Esophagus squamous epithelium (tissue), 5 donors: ENCODE data around the gene AP3D1. TPM values are rescaled to one million over a fixed set of nuclear protein-coding genes. Genes with fewer than 3 reads are reported as not detected.

ENCODE experiments used
- DNase-seq: peaks from one replicate; lab custom pipeline; 2025; lab: John Stamatoyannopoulos, UW
- H3K27ac ChIP-seq, 4 donors: fragments of 200-600 bp; sonication (generic); one replicate each; pipeline ENCODE4 v1.5.1; 2016 to 2019; ENCODE audit warnings: mild to moderate bottlenecking in 1 of 4
- H3K27me3 ChIP-seq, 4 donors: fragments of 200-600 bp; sonication (generic); 1 replicate in 3 of 4; 2 replicates in 1 of 4; pipeline versions ENCODE4 v1.5.1 to v1.6.0; 2017 to 2021; ENCODE audit warnings: antibody characterized with exemption in 1 of 4
- H3K36me3 ChIP-seq, 3 donors: fragments of 200-600 bp; sonication (generic); one replicate each; pipeline ENCODE4 v1.5.1; 2016 to 2019
- H3K4me1 ChIP-seq, 3 donors: fragments of 200-600 bp; sonication (generic); one replicate each; pipeline ENCODE4 v1.5.1; 2017 to 2019
- H3K4me3 ChIP-seq, 4 donors: fragments of 200-600 bp; sonication (generic); 1 replicate in 3 of 4; 2 replicates in 1 of 4; pipeline ENCODE4 v1.5.1; 2016 to 2019; ENCODE audit warnings: mild to moderate bottlenecking in 2 of 4, moderate library complexity in 1 of 4
- H3K9me3 ChIP-seq, 3 donors: fragments of 200-600 bp; sonication (generic); one replicate each; pipeline ENCODE4 v1.5.1; 2016 to 2019
- CTCF ChIP-seq, 6 experiments: fragments of 450-650 bp in 4 of 6; fragments of 200-600 bp in 2 of 6; sonication (generic) in 2 of 6; IDR thresholded peaks; one replicate each; pipeline ENCODE4 v1.5.1; 2016 to 2019; ENCODE audit warnings: antibody characterized with exemption in 6 of 6, mild to moderate bottlenecking in 4 of 6, moderate library complexity in 4 of 6
- POLR2A ChIP-seq, 4 donors: fragments of 450-650 bp; IDR thresholded peaks; one replicate each; pipeline ENCODE4 v1.6.1; 2017; ENCODE audit warnings: antibody characterized with exemption in 4 of 4, mild to moderate bottlenecking in 4 of 4, moderate library complexity in 3 of 4
- WGBS, 2 donors: methylation state at CpG; one replicate each; pipeline ENCODE4 v1.1.5; 2018; 5-methylcytosine and 5-hydroxymethylcytosine counted together
- intact Hi-C: fragments of 100-400 bp; cut with DNase I; formaldehyde crosslinking; loops from one replicate; pipeline ENCODE4 v1.15.0; 2022
- total RNA-seq, 4 donors: library from RNA; depleted of rRNA; stranded (reverse); fragments of >200 nt; gene quantifications; one replicate each; pipeline ENCODE4 v1.1.0, GENCODE V29; 2016
- donor health status: DM: yes; HTN: yes; CAD: no.

The AP3D1 gene
- total RNA-seq, 4 donors from 2014 or later, result 47.7 to 99.9 (median 71.8) TPM

- Histone ChIP-seq H3K9me3 (no peaks in the 10 kb centered on the region), H3K36me3 (peaks cover 10 to 74% (median 18%) of the 10 kb centered on the region in 3 donors), H3K27me3 (no peaks in the 10 kb centered on the region), H3K4me1 (no peaks in the 10 kb centered on the region), H3K4me3 (no peak overlapping the region), H3K27ac (no peak overlapping the region)
- DNase-seq, result no peak
- 89 to 100% methylated on average over 1 to 15 of the region's 23 CpGs for WGBS, 2 donors
- intact Hi-C loops, result loop anchor here (10.0 kb wide), 1 partner anchor 183 kb away; no protein-coding TSS in a partner anchor
- TF ChIP-seq CTCF (IDR thresholded peaks at IDR 0.05) (no peak), POLR2A (IDR thresholded peaks at IDR 0.05) (no peak)
Observed at GRCh38 chr19:2138061-2138728, 13.2 kb downstream of the AP3D1 start.

GRCh38 chr19:2136796-2137195 lies 14.6 kb downstream of the AP3D1 start:
- H3K4me1 ChIP-seq, result no peaks in the 10 kb centered on the region
- H3K27me3 ChIP-seq, result no peaks in the 10 kb centered on the region
- no peaks in the 10 kb centered on the region for H3K9me3 ChIP-seq
- H3K36me3 ChIP-seq, result peaks cover 24 to 88% (median 25%) of the 10 kb centered on the region in 3 donors
- no peak for DNase-seq
- TF ChIP-seq POLR2A (IDR thresholded peaks at IDR 0.05) (no peak), CTCF (IDR thresholded peaks at IDR 0.05) (no peak)
- intact Hi-C loops, result loop anchor here (10.0 kb wide), 1 partner anchor 182 kb away; no protein-coding TSS in a partner anchor
- H3K27ac ChIP-seq, result no peak overlapping the region
- WGBS, 2 donors, result 81 to 90% methylated on average over 5 to 19 of the region's 23 CpGs
- H3K4me3 ChIP-seq, result no peak overlapping the region

GRCh38 chr19:2135474-2136402 lies 15.6 kb downstream of the AP3D1 start:
- Histone ChIP-seq H3K27me3 (no peaks in the 10 kb centered on the region), H3K9me3 (no peaks in the 10 kb centered on the region), H3K4me3 (no peak overlapping the region), H3K27ac (no peak overlapping the region), H3K4me1 (no peaks in the 10 kb centered on the region), H3K36me3 (peaks cover 29 to 95% (median 29%) of the 10 kb centered on the region in 3 donors)
- WGBS, 2 donors, result 86 to 92% methylated on average over 16 to 24 of the region's 50 CpGs
- TF ChIP-seq POLR2A (IDR thresholded peaks at IDR 0.05) (no peak), CTCF (IDR thresholded peaks at IDR 0.05) (no peak)
- DNase-seq, result no peak
- intact Hi-C loops, result loop anchor here (10.0 kb wide), 1 partner anchor 181 kb away; no protein-coding TSS in a partner anchor

- TF ChIP-seq POLR2A (IDR thresholded peaks at IDR 0.05), result no peak
- no peak for TF ChIP-seq CTCF (IDR thresholded peaks at IDR 0.05)
- H3K36me3 ChIP-seq, result peaks cover 39 to 93% (median 41%) of the 10 kb centered on the region in 3 donors
- WGBS, 2 donors, result 86 to 91% methylated on average over 9 to 16 of the region's 19 CpGs
Observed at GRCh38 chr19:2132731-2133490, 18.5 kb downstream of the AP3D1 start.

More at GRCh38 chr19:2132731-2133490, 18.5 kb downstream of the AP3D1 start:
- no peak overlapping the region for H3K4me3 ChIP-seq
- no peak overlapping the region for H3K27ac ChIP-seq
- DNase-seq, result no peak
- H3K4me1 ChIP-seq, result no peaks in the 10 kb centered on the region
- no peaks in the 10 kb centered on the region for H3K27me3 ChIP-seq
- intact Hi-C loops, result loop anchor here (10.0 kb wide), 1 partner anchor 178 kb away; no protein-coding TSS in a partner anchor
- H3K9me3 ChIP-seq, result no peaks in the 10 kb centered on the region
